Left lung (tissue), 10 donors: ENCODE results near the gene FAM89A. TPM values are rescaled to one million over a fixed set of nuclear protein-coding genes. Genes with fewer than 3 reads are reported as not detected.

Source experiments
- ATAC-seq: fragments of 200-7000 bp; cut with Tn5 transposase; one replicate; pipeline ENCODE4 v1.9.1; 2020; ENCODE audit warnings: moderate library complexity
- DNase-seq, 4 donors: peaks; one replicate each; pipeline ENCODE4 v3.0.0-alpha.2; 2013 to 2020
- H3K27ac ChIP-seq, 2 donors: fragments of 200-600 bp; sonication (generic) in 1 of 2; one replicate each; pipeline versions ENCODE4 v1.5.0 to v1.8.0; 2020 to 2021
- H3K27me3 ChIP-seq, 2 donors: fragments of 200-600 bp; sonication (generic) in 1 of 2; one replicate each; pipeline versions ENCODE4 v1.5.0 to v1.8.0; 2020 to 2021
- H3K36me3 ChIP-seq, 2 donors: fragments of 200-600 bp; sonication (generic) in 1 of 2; one replicate each; pipeline versions ENCODE4 v1.5.0 to v1.8.0; 2020 to 2021
- H3K4me1 ChIP-seq, 2 donors: fragments of 200-600 bp; one replicate each; pipeline ENCODE4 v1.8.0; 2021
- H3K4me3 ChIP-seq, 2 donors: fragments of 200-600 bp; sonication (generic) in 1 of 2; one replicate each; pipeline versions ENCODE4 v1.5.0 to v1.8.0; 2020 to 2021; ENCODE audit warnings: mild to moderate bottlenecking in 1 of 2
- H3K9me3 ChIP-seq, 2 donors: fragments of 200-600 bp; sonication (generic) in 1 of 2; one replicate each; pipeline versions ENCODE4 v1.5.0 to v1.8.0; 2020 to 2021
- intact Hi-C, 2 donors: fragments of 100-400 bp; cut with DNase I; formaldehyde crosslinking; loops; one replicate each; pipeline versions ENCODE4 v1.11.2 to v1.14.2; 2022
- polyA plus RNA-seq, 6 donors: library from polyadenylated mRNA; unstranded; fragments of 120-200 nt; gene quantifications; one replicate each; pipeline ENCODE4 v1.2.1, GENCODE V29; 2013; ENCODE audit not compliant: insufficient read length in 6 of 6
- total RNA-seq, 2 donors: library from RNA; stranded (reverse); fragmentation: NEBNext Ultra II Directional; extraction: Animal tissue kit (Norgen Biotek cat#: 25700); gene quantifications; one replicate each; pipeline ENCODE4 v1.2.1, GENCODE V29; 2021
- TF ChIP-seq, protein P1 (sequence below), 2 donors: fragments of 200-600 bp; sonication (generic) in 1 of 2; IDR thresholded peaks; one replicate each; pipeline versions ENCODE4 v1.5.0 to v1.8.0; 2021; ENCODE audit warnings: antibody characterized with exemption in 2 of 2
- donor health status: DM: no; HTN: yes; CAD: no.
- donor health status: DM: no; HTN: no; CAD: no.

Gene FAM89A
- total and polyA plus RNA-seq, 8 donors = 12.3 to 26.6 (median 18.5) TPM

DNA sequence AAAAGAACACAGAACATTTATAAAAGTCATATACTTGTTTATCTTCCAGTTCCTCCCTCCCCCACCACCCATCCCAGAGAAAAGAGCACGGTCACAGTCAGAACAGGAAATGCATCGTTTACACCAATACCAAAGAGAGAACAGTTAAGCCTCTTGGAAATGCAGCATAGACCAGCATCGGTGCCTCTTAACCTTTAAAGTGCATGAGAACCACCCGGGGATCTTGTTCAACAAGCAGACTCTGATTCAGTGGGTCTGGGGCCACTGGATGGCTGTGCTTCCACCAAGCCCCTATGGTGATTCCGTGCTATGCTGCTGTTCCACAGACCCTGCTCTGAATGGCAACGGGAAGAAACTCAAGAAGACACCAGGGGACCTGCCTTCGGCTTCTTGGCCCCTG lies 19.2 kb downstream of the FAM89A start:
- DNase-seq (no peak), ATAC-seq (no peak)
- intact Hi-C loops = no loop called here
- TF ChIP-seq, protein P1, sequence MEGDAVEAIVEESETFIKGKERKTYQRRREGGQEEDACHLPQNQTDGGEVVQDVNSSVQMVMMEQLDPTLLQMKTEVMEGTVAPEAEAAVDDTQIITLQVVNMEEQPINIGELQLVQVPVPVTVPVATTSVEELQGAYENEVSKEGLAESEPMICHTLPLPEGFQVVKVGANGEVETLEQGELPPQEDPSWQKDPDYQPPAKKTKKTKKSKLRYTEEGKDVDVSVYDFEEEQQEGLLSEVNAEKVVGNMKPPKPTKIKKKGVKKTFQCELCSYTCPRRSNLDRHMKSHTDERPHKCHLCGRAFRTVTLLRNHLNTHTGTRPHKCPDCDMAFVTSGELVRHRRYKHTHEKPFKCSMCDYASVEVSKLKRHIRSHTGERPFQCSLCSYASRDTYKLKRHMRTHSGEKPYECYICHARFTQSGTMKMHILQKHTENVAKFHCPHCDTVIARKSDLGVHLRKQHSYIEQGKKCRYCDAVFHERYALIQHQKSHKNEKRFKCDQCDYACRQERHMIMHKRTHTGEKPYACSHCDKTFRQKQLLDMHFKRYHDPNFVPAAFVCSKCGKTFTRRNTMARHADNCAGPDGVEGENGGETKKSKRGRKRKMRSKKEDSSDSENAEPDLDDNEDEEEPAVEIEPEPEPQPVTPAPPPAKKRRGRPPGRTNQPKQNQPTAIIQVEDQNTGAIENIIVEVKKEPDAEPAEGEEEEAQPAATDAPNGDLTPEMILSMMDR (IDR thresholded peaks at IDR 0.05) = no peak
- no peaks in the 10 kb centered on the region for H3K27me3 ChIP-seq
- no peaks in the 10 kb centered on the region for H3K9me3 ChIP-seq
- H3K4me1 ChIP-seq = peaks cover 4 to 25% of the 10 kb centered on the region in 2 donors
- H3K36me3 ChIP-seq = peaks cover 0 to 9% of the 10 kb centered on the region in 2 donors
- H3K27ac ChIP-seq = peak overlapping the region in 1 of 2 donors; percentile 51
- no peak overlapping the region for H3K4me3 ChIP-seq

DNA sequence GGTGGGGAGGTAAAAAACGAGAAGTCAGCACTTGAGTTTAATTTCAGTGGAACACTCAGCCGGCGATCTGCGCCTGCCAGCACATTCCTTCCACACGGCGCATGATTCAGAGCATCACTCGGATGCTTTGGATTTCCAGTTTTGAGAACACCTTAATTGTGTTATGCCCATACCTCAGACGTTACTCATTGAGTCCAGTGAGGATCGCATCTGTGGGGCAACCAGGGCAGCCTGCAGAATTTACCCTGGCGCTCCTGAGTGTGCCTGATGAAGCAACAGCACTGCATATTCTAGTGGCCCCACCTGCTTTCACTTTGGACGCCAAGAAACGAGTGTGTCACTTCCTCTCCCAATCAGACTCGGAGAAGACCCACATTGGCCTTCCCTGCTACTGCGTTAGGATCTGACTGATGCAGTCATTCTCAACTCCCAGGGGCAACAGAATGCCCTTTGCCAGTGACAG lies 19.9 kb downstream of the FAM89A start:
- Histone ChIP-seq H3K9me3 (no peaks in the 10 kb centered on the region), H3K27me3 (no peaks in the 10 kb centered on the region), H3K36me3 (peaks cover 0 to 9% of the 10 kb centered on the region in 2 donors), H3K27ac (peak overlapping the region in 1 of 2 donors; percentile 51), H3K4me1 (peaks cover 4 to 25% of the 10 kb centered on the region in 2 donors), H3K4me3 (no peak overlapping the region)
- TF ChIP-seq, protein P1 (IDR thresholded peaks at IDR 0.05) = no peak
- ATAC-seq (peak; percentile 33), DNase-seq (no peak)
- intact Hi-C loops = no loop called here

DNA sequence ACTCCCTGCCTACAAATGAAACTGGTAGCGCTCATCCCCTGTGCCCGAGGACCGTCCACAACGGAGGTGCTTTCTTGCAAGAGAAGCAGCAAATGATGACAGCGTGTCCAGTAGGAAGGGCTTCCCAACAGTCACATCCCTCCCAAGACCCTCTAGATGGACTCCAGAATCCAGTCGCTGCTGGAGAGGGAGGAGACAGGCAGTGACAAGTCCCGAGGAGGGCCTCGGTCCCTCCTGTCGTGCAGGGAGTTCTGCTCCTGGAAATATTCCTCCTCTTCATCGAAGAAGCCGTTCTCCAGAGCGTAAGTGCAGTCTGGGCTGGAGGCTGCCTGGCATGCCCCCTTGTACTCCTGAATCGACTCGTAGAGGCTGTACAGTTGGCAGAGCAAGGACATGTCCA lies 20.3 kb downstream of the FAM89A start:
- ATAC-seq (no peak), DNase-seq (no peak)
- Histone ChIP-seq H3K4me3 (no peak overlapping the region), H3K27ac (peak overlapping the region in 1 of 2 donors; percentile 37), H3K9me3 (no peaks in the 10 kb centered on the region), H3K36me3 (peaks cover 0 to 9% of the 10 kb centered on the region in 2 donors), H3K4me1 (peaks cover 4 to 25% of the 10 kb centered on the region in 2 donors), H3K27me3 (no peaks in the 10 kb centered on the region)
- TF ChIP-seq, protein P1 (IDR thresholded peaks at IDR 0.05) = no peak
- intact Hi-C loops = no loop called here

GRCh38 chr1:231016966-231017365 lies 23.1 kb downstream of the FAM89A start:
- peaks cover 0 to 9% of the 10 kb centered on the region in 2 donors for H3K36me3 ChIP-seq
- H3K27ac ChIP-seq = no peak overlapping the region
- intact Hi-C loops = no loop called here
- ATAC-seq (no peak), DNase-seq (no peak)
- no peaks in the 10 kb centered on the region for H3K9me3 ChIP-seq
- H3K4me3 ChIP-seq = no peak overlapping the region
- H3K27me3 ChIP-seq = no peaks in the 10 kb centered on the region
- TF ChIP-seq, protein P1 (IDR thresholded peaks at IDR 0.05) = no peak
- peaks cover 4 to 25% of the 10 kb centered on the region in 2 donors for H3K4me1 ChIP-seq

DNA sequence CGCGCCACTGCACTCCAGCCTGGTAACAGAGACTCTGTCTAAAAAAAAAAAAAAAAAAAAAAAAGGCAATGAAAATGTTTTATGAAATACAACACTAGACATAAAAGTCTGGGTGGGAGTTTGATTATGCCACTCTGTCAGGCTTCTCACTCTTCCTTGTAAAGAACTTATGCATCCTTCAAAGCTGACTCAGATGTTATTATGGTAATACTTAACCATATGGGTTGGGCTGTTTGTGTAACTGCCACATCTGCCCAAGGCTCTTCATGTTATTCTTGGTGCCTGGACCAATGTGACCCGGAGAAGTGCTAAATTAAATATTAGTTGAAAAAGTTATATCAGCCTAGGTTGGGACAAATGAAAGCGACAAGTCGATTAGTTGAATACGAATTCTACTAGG lies 23.8 kb downstream of the FAM89A start:
- Histone ChIP-seq H3K36me3 (peaks cover 0 to 9% of the 10 kb centered on the region in 2 donors), H3K27ac (no peak overlapping the region), H3K4me1 (peaks cover 4 to 17% of the 10 kb centered on the region in 2 donors), H3K9me3 (no peaks in the 10 kb centered on the region), H3K27me3 (no peaks in the 10 kb centered on the region), H3K4me3 (no peak overlapping the region)
- ATAC-seq (no peak), DNase-seq (no peak)
- intact Hi-C loops = no loop called here
- TF ChIP-seq, protein P1 (IDR thresholded peaks at IDR 0.05) = no peak
